ENCODE results near the gene OCA2. TPM values are rescaled to one million over a fixed set of nuclear protein-coding genes. Genes with fewer than 3 reads are reported as not detected.
"Not testable (repeated sequence)": the region's sequence is repeated elsewhere in the genome, so short reads cannot be mapped to it uniquely, and the experiment has no call there.

The OCA2 gene
- total RNA-seq, 1 donor from 2014 or later = 2.8 TPM

- Mint-ChIP-seq H3K4me1 (ENCODE audit: unreplicated experiment) (no peaks in the 10 kb centered on the region), H3K36me3 (no peaks in the 10 kb centered on the region), H3K27ac (no peak overlapping the region), H3K9me3 (no peaks in the 10 kb centered on the region), H3K27me3 (peaks cover 8% of the 10 kb centered on the region), H3K4me3 (no peak overlapping the region)
- DNase-seq (ENCODE audit: extremely low spot score, unreplicated experiment) = no peak
- TF ChIP-seq, protein P1, sequence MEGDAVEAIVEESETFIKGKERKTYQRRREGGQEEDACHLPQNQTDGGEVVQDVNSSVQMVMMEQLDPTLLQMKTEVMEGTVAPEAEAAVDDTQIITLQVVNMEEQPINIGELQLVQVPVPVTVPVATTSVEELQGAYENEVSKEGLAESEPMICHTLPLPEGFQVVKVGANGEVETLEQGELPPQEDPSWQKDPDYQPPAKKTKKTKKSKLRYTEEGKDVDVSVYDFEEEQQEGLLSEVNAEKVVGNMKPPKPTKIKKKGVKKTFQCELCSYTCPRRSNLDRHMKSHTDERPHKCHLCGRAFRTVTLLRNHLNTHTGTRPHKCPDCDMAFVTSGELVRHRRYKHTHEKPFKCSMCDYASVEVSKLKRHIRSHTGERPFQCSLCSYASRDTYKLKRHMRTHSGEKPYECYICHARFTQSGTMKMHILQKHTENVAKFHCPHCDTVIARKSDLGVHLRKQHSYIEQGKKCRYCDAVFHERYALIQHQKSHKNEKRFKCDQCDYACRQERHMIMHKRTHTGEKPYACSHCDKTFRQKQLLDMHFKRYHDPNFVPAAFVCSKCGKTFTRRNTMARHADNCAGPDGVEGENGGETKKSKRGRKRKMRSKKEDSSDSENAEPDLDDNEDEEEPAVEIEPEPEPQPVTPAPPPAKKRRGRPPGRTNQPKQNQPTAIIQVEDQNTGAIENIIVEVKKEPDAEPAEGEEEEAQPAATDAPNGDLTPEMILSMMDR (conservative IDR thresholded peaks at IDR 0.05) = no peak
These were observed 247.3 kb downstream of the OCA2 start for GRCh38 chr15:27851858-27852210.

- no peaks in the 10 kb centered on the region for H3K4me1 Mint-ChIP-seq (ENCODE audit: unreplicated experiment)
- peaks cover 8% of the 10 kb centered on the region for H3K27me3 Mint-ChIP-seq
- DNase-seq (ENCODE audit: extremely low spot score, unreplicated experiment) = no peak
- H3K4me3 Mint-ChIP-seq = no peak overlapping the region
- no peak overlapping the region for H3K27ac Mint-ChIP-seq
- H3K9me3 Mint-ChIP-seq = no peaks in the 10 kb centered on the region
- TF ChIP-seq, protein P1 (conservative IDR thresholded peaks at IDR 0.05) = no peak
- H3K36me3 Mint-ChIP-seq = no peaks in the 10 kb centered on the region
These were observed 247.9 kb downstream of the OCA2 start for GRCh38 chr15:27850981-27851857.

DNA sequence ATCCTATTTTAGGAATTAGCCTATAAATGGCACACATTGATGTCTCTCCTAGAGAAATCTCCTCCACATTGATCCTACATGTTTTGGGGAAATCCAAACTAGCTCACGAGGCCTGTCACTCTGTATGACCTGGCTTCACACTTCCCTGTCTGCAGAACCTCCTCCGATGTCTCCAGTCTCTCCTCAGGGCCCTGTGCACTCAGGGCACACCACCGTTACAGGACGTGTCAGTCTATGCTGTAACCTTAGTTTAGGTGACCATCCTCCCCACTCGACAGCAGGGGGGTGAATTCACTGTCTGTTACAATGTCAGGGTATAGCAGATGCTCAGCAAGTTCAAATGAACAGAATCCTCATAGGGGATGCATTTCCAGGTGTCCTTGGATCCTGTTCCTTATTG lies 249.1 kb downstream of the OCA2 start:
- H3K36me3 Mint-ChIP-seq = no peaks in the 10 kb centered on the region
- H3K4me3 Mint-ChIP-seq = no peak overlapping the region

DNA sequence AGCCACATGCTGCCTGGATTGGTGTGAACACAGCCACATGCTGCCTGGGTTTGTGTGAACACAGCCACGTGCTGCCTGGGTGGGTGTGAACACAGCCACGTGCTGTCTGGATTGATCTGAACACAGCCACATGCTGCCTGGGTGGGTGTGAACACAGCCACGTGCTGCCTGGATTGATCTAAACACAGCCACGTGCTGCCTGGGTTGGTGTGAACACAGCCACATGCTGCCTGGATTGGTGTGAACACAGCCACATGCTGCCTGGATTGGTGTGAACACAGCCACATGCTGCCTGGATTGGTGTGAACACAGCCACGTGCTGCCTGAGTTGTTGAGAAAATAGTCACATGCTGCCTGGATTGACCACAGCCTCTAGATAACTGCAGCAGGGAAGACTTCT lies 250.2 kb downstream of the OCA2 start:
- H3K27ac Mint-ChIP-seq; H3K27me3 Mint-ChIP-seq; H3K4me1 Mint-ChIP-seq (ENCODE audit: unreplicated experiment); H3K9me3 Mint-ChIP-seq; DNase-seq (ENCODE audit: extremely low spot score, unreplicated experiment); H3K4me3 Mint-ChIP-seq; H3K36me3 Mint-ChIP-seq: not testable (repeated sequence)

More for the DNA sequence above, 249.1 kb downstream of the OCA2 start:
- H3K4me1 Mint-ChIP-seq (ENCODE audit: unreplicated experiment) = no peaks in the 10 kb centered on the region
- TF ChIP-seq, protein P1 (conservative IDR thresholded peaks at IDR 0.05) = no peak
- peaks cover 4% of the 10 kb centered on the region for H3K27me3 Mint-ChIP-seq
- no peaks in the 10 kb centered on the region for H3K9me3 Mint-ChIP-seq
- H3K27ac Mint-ChIP-seq = no peak overlapping the region
- DNase-seq (ENCODE audit: extremely low spot score, unreplicated experiment) = no peak

GRCh38 chr15:27847775-27848710 lies 251.1 kb downstream of the OCA2 start:
- H3K36me3 Mint-ChIP-seq = no peaks in the 10 kb centered on the region
- H3K4me3 Mint-ChIP-seq = no peak overlapping the region
- H3K27me3 Mint-ChIP-seq = peaks cover 3% of the 10 kb centered on the region
- H3K9me3 Mint-ChIP-seq = no peaks in the 10 kb centered on the region
- H3K27ac Mint-ChIP-seq = no peak overlapping the region
- TF ChIP-seq, protein P1 (conservative IDR thresholded peaks at IDR 0.05) = no peak
- H3K4me1 Mint-ChIP-seq (ENCODE audit: unreplicated experiment) = no peaks in the 10 kb centered on the region
- no peak for DNase-seq (ENCODE audit: extremely low spot score, unreplicated experiment)

Measured in type B pancreatic cell (in vitro differentiated cells).